ENCODE measurements around the gene MTUS2.
"Not testable (repeated sequence)": the region's sequence is repeated elsewhere in the genome, so short reads cannot be mapped to it uniquely, and the experiment has no call there.

MTUS2 gene

DNA sequence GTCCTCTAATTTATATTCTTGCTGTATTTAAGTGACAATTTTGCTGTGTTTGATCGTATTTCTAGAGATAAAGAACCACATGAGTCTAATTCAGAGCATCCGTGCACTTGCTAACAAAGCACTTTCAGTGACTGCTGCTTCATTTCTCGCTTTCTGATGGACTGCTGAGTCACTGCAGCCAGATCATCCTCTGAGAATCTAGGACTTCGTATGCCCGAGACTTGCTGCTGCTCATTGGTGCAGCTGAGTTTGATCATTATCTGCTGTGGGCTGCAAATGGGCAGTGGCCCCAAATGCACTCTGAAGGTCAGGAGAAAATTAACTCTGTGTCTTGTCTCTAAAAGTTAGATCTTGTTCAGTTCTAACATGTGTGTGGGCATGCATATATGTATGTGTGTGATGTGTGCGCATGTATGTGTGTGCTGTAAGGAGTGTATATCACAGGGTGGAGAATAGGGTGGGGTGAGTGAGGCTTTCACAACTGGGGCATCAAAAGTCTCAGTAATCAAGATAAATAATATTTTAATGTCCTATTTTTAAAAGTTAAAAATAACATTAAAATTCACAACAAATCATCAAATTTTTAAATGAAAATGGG lies 342.6 kb downstream of the MTUS2 start:
- DNase-seq (ENCODE audit: low read depth in 2 of 2), result no peak

DNA sequence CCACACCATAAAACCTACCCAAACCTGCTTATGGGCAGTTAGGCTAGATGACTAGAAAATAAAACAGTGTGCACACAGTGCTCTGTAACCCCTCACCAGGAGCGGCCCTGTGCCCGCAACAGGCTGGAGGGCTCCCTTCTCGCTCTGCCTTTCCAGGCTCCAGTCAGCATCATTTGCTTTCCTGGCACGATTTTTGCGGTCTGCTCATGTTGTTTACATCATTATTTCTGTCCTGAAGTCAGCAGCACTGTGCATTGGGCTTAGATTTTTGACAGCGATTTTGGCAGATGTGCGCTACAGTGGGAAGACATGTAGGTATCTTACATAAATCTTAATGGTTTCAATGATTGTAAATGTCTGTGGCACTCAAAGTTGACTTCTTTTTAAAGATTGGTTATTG lies 344.0 kb downstream of the MTUS2 start:
- DNase-seq (ENCODE audit: low read depth in 2 of 2), result no peak

DNA sequence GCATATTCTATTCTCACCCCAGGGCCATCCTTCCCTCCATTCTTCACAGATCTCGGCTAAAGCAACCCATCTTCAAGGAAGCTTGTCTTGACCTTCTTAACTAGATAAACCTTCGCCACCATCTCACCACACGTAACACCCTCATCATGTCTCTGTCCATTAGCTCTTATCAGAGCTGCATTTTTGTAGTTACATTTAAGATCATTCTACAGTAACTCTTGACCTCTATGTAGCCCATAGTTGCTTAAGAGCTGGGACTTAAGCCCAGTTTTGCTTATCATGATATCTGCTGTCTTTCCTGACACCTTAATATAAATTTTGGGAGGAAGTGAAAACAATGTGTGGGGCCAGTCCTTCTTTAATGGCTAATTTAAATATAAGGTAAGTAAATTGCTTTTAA lies 345.1 kb downstream of the MTUS2 start:
- DNase-seq (ENCODE audit: low read depth in 2 of 2), result no peak

DNA sequence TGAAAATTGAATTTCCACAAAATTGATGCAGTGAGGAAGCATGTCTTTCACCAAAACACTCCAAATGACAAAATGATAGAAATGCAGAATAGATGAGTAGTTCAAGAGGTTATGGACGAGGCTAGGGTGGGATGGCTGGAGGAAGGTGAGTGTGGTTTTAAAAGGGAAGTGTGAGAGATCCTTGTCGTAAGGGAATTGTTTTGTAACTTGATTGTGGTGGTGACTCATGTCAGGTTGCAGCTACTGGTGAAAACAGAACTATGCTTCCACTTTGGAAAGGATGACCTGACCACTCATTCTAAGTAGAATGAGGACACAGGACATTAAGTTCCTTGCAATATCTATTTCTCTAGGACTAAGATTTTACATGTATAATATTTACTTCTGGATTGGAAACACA lies 345.7 kb downstream of the MTUS2 start:
- no peak for DNase-seq (ENCODE audit: low read depth in 2 of 2)

DNA sequence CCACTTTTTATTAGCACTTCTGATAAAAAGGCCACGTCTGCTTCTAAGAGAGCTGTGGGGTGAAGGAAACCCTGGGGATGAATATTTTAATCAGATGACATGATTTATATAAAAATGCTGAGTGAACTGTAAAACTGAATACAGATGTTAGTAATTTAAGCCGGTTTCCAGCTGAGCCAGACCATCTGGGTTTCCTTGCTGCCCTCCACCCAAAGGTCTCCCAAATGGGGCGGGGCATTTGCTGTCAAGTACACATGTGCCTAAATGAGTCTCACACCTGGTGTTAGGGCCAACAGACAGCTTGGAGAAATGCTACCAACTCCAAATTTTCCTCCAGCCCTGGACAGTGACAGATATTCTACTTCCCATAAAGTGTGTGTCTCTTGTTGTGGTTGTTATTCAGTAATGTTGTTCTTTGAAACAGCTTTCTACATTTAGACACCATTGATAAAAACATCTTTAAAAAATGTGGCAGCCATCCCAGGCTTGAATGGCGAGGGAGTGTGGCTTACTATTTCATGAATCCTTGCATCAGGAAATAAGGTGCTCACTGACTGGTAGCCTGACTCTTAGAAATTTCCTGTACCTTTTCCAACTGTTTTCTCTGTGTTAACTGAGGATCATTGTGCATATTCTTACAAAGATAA lies 350.4 kb downstream of the MTUS2 start:
- no peak for DNase-seq (ENCODE audit: low read depth in 2 of 2)

DNA sequence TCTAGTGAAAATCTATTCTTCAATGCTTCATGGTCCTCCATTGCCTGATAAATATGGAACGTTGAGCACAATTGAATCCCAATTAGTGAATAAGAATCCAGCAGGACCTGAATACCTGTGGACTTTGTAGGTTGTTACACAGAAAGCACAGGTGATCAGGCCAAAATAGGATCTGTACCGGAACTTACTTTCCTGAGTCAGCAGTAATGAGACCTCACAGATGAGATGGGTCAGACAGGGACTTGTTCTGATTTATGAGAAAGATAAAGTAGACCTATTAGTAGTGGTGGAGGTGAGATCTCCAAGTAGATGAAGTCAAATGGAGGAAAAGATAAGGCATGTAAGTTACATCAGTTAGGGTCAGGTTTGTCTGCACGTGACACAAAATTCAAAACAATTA lies 351.1 kb downstream of the MTUS2 start:
- DNase-seq (ENCODE audit: low read depth in 2 of 2), result no peak

DNA sequence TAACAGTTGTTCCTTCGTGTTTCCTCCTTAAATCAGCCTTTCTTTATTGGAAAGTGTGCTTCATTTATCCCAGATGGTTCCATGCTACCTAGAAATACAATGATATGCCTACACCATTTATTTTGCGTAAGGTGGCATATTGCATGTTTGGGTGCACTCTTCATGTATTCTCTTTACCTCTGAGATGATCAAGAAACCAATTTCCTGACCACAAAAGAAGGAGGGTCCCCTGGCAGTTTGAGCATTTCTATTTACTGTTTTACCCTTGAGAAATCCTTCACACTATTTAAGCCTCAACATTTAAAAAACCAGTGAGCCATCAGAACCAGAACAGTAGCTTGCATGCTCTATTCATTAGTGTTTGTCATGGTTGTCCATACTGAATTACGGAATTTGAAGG lies 354.0 kb downstream of the MTUS2 start:
- DNase-seq (ENCODE audit: low read depth in 2 of 2), result no peak

DNA sequence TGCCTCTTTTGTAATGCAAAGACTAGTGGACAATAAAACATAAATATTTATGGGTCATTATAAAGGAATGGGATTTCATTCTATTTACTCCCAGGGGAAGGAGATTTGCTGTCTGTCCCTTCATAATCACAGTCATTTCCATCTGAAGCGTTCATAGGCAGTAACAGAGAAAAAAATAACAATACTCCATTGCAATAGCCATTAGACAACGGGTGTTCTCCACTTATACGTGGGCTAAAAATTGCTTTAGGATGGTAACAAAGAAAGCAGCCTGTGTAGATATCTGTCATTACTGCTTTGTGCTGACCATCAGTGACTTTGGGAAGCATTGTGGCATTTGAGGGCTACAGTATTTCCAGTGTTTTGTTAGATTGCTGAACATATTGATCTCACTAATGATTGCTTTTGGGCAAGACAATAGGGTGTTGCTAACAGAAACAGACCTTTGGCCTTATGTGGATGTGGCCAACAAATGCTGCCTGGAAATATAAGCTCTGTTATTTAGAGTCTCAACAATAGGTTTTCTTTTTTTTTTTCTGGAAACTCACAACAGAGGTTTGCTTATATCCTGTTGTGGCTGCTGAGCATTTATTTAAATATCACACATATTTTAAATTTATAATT lies 355.2 kb downstream of the MTUS2 start:
- DNase-seq (ENCODE audit: low read depth in 2 of 2), result no peak

DNA sequence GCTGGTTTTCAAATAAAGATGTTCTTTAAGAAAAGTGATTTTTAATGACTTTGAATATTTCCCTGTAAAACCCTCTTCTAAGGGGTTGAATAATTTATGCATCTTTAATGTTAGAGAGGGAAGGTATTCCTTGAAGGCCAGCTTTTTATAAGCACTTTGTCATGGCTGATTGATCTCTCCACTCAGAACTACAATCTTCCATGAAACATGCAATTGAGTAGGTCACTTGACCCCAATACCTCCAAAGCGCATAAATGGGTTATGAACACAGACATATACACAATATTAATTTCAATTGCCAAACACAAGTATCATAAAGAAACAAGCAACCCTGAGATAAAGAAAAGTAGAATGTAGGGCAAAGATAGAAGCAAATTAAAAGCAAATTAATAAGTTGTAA lies 359.9 kb downstream of the MTUS2 start:
- DNase-seq (ENCODE audit: low read depth in 2 of 2), result no peak

DNA sequence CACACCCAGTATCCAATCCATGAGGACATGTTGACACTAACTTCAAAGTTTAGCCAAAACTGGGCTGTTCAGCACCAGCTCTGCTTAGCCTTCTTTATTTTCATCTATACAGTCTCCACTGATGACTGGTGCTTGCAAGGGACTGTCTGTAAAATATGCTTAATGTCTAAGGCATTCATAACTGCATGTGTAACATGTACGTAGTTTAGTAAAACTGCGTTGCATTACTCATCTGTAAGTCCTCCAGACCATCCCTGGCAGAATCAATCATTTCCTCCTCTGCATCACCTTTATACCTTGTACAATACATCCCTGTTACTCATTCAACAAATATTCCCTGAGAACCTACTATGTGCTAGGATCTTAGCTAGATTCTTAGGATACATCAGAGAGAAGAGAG lies 362.1 kb downstream of the MTUS2 start:
- DNase-seq (ENCODE audit: low read depth in 2 of 2), result no peak

DNA sequence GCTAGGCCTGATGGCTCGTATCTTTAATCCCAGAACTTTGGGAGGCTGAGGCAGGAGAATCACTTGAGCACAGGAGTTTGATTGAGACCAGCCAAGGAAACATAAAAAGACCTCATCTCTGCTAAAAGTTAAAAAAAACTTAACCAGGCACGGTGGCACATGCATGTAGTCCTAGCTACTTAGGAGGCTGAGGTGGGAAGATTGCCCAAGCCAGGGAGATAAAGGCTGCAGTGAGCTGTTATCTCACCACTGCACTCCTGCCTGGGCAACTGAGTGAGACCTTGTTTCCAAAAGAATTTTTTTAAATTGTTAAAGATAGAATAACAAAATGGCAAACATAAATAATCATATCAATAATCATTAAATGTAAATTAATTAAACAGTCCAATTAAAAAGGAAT lies 365.8 kb downstream of the MTUS2 start:
- DNase-seq (ENCODE audit: low read depth in 2 of 2), result no peak

DNA sequence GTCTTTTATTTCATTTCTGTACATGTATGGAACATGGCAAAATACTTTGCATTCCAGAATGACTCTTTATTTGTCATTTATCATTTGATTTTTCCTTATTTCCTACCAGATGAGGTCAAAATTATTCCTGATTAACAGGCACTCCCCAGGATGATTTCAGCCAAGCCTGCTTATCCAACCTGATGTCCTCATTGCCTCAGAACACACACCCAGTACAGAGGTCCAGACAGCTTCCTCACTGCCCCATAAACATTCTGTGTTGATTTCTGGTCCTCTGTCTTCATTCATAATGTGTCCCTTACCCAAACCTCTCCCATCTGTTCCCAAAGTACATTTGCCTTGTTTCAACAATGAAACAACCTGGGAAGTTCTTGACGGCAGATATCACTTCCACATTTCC lies 367.4 kb downstream of the MTUS2 start:
- DNase-seq (ENCODE audit: low read depth in 2 of 2), result no peak

DNA sequence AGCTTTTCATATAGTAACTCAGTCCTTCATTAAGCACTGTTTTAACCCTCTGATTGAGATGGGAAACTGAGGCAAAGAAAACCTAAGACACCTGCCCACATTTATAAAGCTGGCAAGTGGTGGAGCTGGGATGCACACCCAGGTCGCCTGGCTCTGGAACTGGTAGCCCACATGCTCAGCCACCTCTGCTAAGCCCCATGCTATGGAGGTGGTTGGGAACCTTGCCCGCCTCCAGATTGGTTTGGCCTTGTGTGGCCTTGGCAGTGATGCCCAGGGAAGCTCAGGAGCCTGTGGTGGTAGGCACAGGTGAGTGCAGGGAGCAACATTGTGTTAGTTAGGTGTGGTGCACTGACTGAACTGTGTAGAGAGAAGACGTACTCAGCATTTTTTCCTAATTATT lies 370.2 kb downstream of the MTUS2 start:
- DNase-seq (ENCODE audit: low read depth in 2 of 2), result no peak

DNA sequence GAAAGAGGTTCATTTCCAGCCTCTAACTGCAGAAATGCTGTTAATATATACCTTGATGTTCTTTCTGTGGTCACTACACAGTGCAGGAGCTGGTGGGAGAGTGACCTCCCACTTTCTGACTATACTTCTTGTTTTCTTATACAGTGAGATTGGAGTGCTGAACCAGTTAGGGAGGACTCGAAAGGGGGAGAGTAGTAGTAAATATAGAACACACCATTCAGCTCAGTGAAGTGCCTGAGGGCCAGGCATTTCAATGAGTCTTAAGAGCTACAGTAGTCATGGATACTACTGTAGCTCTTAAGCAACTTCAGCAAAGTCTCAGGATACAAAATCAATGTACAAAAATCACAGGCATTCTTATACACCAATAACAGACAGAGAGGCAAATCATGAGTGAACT lies 372.9 kb downstream of the MTUS2 start:
- no peak for DNase-seq (ENCODE audit: low read depth in 2 of 2)

DNA sequence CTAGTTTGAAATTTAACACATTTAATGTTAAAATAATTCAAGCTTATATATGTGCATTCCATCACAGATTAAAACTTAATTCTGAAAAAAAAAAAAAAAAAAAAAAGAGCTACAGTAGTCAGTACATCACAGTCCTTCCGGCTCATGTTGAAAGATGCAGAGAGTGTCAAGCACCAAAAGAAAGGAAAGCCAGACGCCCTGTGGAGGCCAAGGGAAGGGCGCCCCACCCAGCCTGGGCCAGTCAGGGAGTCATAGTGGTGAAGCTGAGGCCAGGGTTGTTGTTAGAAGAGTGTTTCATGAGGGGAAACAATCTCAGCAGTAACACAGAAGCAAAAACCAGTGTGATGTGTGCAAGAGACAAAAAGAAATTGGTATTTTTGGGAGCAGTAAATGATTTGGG lies 375.3 kb downstream of the MTUS2 start:
- no peak for DNase-seq (ENCODE audit: low read depth in 2 of 2)

DNA sequence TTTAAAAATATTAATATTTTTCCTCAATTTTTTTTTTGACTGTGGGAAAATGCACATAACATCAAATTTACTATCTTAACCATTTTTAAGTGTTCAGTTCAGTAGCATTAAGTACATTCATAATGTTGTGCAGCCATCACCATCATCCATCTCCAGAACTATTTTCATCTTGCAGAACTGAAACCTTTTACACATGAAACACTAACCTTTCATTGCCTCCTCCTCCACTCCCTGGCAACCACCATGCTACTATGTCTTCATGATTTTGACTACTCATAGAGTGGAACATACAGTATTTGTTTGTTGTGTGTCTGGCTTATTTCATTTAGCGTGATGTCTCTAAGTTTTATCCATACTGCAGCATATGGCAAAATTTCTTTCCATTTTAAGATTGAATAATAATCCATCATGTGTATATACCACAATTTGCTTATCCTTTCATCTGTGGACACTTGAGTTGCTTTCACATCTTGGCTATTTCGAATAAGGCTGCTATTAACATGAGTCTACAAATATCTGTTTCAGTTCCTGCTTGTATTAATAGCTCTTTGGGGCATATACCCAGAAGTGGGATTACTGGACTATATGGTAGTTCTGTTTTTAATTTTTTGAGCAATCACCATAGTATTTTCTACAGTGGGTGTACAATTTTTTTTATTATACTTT lies 376.4 kb downstream of the MTUS2 start:
- DNase-seq (ENCODE audit: low read depth in 2 of 2), result no peak

DNA sequence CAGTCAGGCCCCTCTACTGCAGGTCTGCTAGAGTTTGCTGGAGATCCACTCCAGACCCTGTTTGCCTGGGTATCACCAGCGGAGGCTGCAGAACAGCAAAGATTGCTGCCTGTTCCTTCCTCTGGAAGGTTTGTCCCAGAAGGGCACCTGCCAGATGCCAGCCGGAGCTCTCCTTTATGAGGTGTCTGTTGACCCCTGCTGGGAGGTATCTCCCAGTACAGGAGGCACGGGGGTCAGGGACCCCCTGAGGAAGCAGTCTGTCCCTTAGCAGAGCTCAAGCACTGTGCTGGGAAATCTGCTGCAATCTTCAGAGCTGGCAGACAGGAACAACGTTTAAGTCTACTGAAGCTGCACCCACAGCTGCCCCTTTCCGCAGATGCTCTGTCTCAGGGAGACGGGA lies 382.6 kb downstream of the MTUS2 start:
- DNase-seq (ENCODE audit: low read depth in 2 of 2), result not testable (repeated sequence)

DNA sequence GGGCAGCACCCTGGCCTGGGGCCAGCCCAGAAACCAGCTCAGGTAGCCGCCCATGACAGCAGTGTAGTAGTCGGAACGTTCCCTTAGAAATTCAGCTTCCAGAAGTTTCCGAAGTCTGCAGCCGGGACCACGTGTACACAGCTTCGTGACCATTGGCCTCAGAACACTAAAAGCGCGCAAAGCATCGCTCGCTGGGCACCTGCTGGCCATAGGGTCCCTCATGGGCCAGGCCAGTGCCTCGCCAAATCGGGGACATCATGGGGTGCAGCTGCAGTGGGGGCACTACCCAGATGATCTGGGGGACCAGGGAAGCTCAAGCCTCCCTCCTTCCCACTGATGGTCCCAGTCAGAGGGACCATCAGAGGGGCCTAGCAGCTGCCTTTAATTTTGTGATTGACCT lies 384.5 kb downstream of the MTUS2 start:
- DNase-seq (ENCODE audit: low read depth in 2 of 2), result no peak

DNA sequence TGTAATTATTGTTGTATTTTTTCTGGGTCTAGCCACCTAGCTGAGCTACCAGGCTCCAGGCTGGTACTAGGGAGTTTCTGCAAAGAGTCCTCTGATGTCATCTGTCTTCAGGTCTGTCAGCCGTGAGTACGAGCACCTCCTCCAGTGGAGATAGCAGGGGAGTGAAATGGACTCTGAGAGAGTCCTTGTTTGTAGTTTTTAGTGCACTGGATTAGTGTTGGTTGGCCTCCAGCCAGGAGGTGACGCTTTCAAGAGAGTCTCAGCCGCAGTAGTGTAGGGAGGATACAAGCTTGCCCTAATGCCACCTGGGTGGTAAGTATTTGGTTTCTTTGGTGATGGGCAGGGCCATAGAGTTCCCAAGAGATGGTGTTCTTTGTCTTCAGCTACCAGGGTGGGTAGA lies 390.5 kb downstream of the MTUS2 start:
- no peak for DNase-seq (ENCODE audit: low read depth in 2 of 2)

DNA sequence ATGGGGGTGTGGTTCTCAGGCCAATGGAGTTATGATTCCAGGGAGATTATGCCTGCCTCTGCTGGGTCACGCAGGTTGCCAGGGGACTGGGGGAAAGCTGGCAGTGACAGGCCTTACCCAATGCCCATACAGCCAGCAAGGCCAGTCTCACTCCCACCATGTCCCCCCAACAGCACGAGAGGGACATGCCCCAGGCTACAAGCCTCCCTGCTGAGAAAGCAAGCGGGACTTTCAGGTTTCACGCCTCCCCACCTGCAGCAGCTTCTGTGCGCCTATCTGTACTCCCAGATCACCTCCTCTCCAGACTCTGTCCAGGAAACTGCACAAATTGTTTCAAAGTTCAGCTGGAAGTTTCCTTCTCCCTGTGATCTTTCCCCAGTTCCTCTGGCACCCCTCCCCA lies 391.0 kb downstream of the MTUS2 start:
- not testable (repeated sequence) for DNase-seq (ENCODE audit: low read depth in 2 of 2)

DNA sequence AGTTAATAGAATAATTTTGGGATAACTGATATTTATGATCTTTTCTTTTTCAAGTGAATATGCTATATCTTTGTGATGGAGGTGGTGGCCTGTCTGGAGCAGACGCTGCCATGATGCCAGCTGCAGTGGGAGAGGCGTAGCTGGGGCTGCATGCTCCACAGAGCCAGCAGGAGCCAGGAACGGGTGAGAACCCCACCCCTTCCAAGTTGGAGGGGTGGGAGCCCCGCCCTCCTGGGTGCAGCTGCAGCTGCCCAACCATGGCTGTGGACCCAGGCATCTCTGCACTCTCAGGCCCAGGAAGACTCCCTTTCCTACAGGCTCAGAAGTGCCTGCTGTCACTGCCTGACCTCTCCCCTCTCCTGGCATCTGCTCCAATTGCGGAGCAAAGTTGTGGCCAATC lies 402.3 kb downstream of the MTUS2 start:
- DNase-seq (ENCODE audit: low read depth in 2 of 2), result no peak

DNA sequence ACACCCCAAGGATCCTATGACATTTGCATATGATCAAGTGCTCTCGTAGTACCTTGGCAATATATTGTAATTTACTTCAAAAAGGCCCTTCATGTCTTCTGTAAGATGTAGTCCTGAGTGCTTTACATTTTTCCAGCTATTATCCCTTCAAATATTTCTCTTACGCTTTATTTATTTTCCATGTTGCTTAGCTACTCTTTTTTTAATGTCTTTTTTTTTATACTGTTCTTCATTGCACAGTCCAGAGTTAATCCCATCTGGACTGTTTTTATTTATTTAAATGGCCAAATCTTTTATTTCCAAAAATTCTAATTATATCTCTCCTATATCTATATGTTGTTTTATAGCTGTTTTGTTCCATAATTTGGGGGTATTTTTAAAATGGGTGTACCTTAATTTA lies 404.1 kb downstream of the MTUS2 start:
- no peak for DNase-seq (ENCODE audit: low read depth in 2 of 2)

DNA sequence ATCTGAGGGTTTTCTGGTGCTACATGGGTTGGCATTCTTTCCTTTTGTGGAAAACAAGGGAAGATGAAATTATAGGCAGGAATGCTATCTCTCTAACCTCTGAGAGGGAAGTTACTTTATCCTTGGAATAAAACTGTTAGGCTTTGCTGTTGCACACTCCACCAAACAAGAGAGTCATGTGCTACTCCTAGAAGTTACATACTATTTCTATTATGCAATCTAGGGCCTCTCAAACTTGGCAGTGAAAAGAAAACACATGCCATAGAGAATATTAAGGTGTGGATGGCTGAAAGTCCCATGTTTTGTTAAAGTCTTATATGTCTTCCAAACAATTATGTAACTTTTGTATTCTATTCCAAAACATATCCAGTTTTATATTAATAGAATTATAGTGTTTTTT lies 407.4 kb downstream of the MTUS2 start:
- DNase-seq (ENCODE audit: low read depth in 2 of 2), result no peak

Data from stimulated activated CD8-positive, alpha-beta memory T cell treated with anti-CD3 and anti-CD28 coated beads, Interleukin-2, amount 100 ng/mL, for 48 hours (primary cell).